HL-60 (cell line): ENCODE measurements around the gene NAA50.

ENCODE experiments used
- DNase-seq, 2 experiments: peaks; one replicate each; pipeline ENCODE4 v3.0.0-alpha.2; 2010 to 2020; ENCODE audit warnings: low read depth in 1 of 2, low spot score in 1 of 2
- H3K27ac ChIP-seq: fragments of 250-450 bp; sonication (Bioruptor Pico); replicated peaks from 2 replicates; pipeline ENCODE4 v1.5.1; 2020; ENCODE audit warnings: mild to moderate bottlenecking, moderate library complexity
- H3K27me3 ChIP-seq: fragments of 250-450 bp; sonication (Bioruptor Pico); 2 replicates; pipeline ENCODE4 v1.5.1; 2021; ENCODE audit warnings: mild to moderate bottlenecking, moderate library complexity; ENCODE audit not compliant: insufficient read depth, poor library complexity, severe bottlenecking
- H3K4me3 ChIP-seq: replicated peaks from 2 replicates; pipeline ENCODE4 v1.5.1; 2011; ENCODE audit warnings: mild to moderate bottlenecking, control low read depth, low read length; ENCODE audit not compliant: insufficient read depth
- CTCF ChIP-seq: IDR thresholded peaks from one replicate; pipeline ENCODE4 v1.5.1; 2011; ENCODE audit warnings: low read length, control low read depth, inconsistent platforms; ENCODE audit not compliant: insufficient read depth
- GABPA ChIP-seq: IDR thresholded peaks from 2 replicates; pipeline ENCODE4 v1.6.1; 2012; ENCODE audit warnings: low read depth
- POLR2AphosphoS5 ChIP-seq: IDR thresholded peaks from 2 replicates; pipeline ENCODE4 v1.6.1; 2012; ENCODE audit warnings: low read depth
- SPI1 ChIP-seq: IDR thresholded peaks from 2 replicates; pipeline ENCODE4 v1.6.1; 2012; ENCODE audit warnings: low read depth, mild to moderate bottlenecking, borderline replicate concordance
- TF ChIP-seq, protein P1 (sequence below): IDR thresholded peaks from 2 replicates; pipeline ENCODE4 v1.6.1; 2012; ENCODE audit warnings: low read depth; ENCODE audit not compliant: insufficient replicate concordance

The NAA50 gene

DNA sequence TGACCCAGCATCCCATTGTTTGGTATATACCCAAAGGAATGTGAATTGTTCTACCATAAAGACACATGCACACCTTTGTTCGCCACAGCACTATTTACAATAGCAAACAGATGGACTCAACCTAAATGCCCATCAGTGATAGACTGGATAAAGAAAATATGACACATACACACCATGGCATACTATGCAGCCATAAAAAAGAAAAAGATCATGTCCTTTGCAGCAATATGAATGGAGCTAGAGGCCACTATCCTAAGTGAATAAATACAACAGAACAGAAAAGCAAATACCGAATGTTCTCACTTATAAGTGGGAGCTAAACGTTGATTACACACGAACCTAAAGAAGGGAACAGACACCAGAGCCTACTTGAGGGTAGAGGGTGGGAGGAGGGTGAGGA, 38.2 kb downstream of the NAA50 start:
- TF ChIP-seq POLR2AphosphoS5 (no peak), SPI1 (no peak), GABPA (no peak), CTCF (no peak)
- TF ChIP-seq, protein P1, sequence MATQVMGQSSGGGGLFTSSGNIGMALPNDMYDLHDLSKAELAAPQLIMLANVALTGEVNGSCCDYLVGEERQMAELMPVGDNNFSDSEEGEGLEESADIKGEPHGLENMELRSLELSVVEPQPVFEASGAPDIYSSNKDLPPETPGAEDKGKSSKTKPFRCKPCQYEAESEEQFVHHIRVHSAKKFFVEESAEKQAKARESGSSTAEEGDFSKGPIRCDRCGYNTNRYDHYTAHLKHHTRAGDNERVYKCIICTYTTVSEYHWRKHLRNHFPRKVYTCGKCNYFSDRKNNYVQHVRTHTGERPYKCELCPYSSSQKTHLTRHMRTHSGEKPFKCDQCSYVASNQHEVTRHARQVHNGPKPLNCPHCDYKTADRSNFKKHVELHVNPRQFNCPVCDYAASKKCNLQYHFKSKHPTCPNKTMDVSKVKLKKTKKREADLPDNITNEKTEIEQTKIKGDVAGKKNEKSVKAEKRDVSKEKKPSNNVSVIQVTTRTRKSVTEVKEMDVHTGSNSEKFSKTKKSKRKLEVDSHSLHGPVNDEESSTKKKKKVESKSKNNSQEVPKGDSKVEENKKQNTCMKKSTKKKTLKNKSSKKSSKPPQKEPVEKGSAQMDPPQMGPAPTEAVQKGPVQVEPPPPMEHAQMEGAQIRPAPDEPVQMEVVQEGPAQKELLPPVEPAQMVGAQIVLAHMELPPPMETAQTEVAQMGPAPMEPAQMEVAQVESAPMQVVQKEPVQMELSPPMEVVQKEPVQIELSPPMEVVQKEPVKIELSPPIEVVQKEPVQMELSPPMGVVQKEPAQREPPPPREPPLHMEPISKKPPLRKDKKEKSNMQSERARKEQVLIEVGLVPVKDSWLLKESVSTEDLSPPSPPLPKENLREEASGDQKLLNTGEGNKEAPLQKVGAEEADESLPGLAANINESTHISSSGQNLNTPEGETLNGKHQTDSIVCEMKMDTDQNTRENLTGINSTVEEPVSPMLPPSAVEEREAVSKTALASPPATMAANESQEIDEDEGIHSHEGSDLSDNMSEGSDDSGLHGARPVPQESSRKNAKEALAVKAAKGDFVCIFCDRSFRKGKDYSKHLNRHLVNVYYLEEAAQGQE = no peak
- DNase-seq = no peak
- no peak overlapping the region for H3K4me3 ChIP-seq
- H3K27ac ChIP-seq = no peak overlapping the region
- H3K27me3 ChIP-seq = no peaks in the 10 kb centered on the region

DNA sequence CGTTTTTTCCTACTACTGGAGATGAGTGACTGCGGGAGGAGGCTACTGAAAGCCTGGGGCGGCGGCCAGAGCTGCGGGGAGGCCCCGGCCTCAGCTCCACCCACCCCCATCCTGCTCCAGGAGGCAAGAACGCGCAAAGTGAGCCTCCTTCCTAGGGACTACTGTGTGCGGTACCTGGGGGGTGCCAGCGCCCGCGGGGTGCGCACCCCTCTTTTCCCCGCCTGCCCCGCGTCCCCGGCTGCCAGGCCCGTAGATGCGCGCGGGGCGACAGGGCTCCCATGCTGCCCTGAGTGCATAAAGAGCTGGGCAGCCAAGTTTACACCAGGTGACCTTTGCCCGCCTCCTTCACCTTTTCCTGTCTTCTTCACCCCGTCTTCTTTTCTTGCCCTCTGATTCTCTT, 47.1 kb downstream of the NAA50 start:
- no peak for DNase-seq
- Histone ChIP-seq H3K27me3 (no peaks in the 10 kb centered on the region), H3K4me3 (no peak overlapping the region), H3K27ac (no peak overlapping the region)
- TF ChIP-seq GABPA (no peak), POLR2AphosphoS5 (no peak), CTCF (no peak), SPI1 (no peak)
- TF ChIP-seq, protein P1 = no peak

DNA sequence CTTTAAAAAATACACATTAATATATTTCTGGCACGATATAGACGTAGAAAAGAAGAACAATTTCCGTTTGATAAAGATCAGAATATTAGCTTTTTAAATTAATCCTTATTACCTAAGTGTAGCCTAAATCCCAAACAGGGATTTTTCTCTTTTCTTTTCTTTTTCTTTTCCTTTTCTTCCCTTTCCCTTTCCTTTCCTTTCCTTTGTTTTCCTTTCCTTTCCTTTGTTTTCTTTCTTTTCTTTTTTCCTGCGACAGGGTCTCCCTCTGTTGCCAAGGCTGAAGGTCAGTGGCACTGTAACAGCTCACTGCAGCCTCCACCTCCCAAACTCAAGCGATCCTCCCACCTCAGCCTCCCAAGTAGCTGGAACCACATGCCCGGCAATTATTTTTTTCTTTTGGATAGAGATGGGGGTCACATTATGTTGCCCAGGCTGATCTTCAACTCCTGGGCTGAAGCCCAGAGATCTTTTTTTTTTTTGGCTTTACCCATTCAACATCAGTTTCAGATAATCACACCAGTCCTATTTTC, 47.8 kb downstream of the NAA50 start:
- Histone ChIP-seq H3K27me3 (no peaks in the 10 kb centered on the region), H3K4me3 (no peak overlapping the region), H3K27ac (no peak overlapping the region)
- DNase-seq = no peak
- TF ChIP-seq POLR2AphosphoS5 = no peak
- no peak for TF ChIP-seq GABPA
- TF ChIP-seq SPI1 = no peak
- TF ChIP-seq CTCF = no peak
- TF ChIP-seq, protein P1 = no peak
